Activated CD8-positive, alpha-beta T cell treated with anti-CD3 and anti-CD28 coated beads for 36 hours (primary cell): Measurements from ENCODE around the gene TMPRSS12. TPM values are rescaled to one million over a fixed set of nuclear protein-coding genes. Genes with fewer than 3 reads are reported as not detected.
"Not testable (repeated sequence)": the region's sequence is repeated elsewhere in the genome, so short reads cannot be mapped to it uniquely, and the experiment has no call there.

Experiments
- ATAC-seq: fragments of 200-7000 bp; cut with Tn5 transposase; one replicate; pipeline ENCODE4 v1.10.0; 2021; ENCODE audit warnings: mild to moderate bottlenecking, moderate library complexity
- CTCF ChIA-PET: fragments of 350-600 bp; sonication (Branson Sonifier 250); formaldehyde crosslinking; loops from one replicate; lab custom pipeline; 2021; ENCODE audit warnings: antibody characterized with exemption; lab: Charles Lee
- POLR2A ChIA-PET: fragments of 350-600 bp; sonication (Branson Sonifier 250); formaldehyde crosslinking; loops from one replicate; lab custom pipeline; 2021; ENCODE audit warnings: antibody characterized with exemption; lab: Charles Lee
- DNase-seq: peaks from one replicate; pipeline ENCODE4 v3.0.0-alpha.2; 2020
- H3K27ac Mint-ChIP-seq: one replicate; pipeline ENCODE4 v1.8.0; 2021; ENCODE audit warnings: mild to moderate bottlenecking, mixed read lengths
- H3K27me3 Mint-ChIP-seq: one replicate; pipeline ENCODE4 v1.8.0; 2021; ENCODE audit warnings: mixed read lengths
- H3K36me3 Mint-ChIP-seq: one replicate; pipeline ENCODE4 v1.8.0; 2021; ENCODE audit warnings: low read depth, mixed read lengths
- H3K4me1 Mint-ChIP-seq: one replicate; pipeline ENCODE4 v1.8.0; 2021; ENCODE audit warnings: low read depth, mixed read lengths
- H3K4me3 Mint-ChIP-seq: one replicate; pipeline ENCODE4 v1.8.0; 2021; ENCODE audit warnings: mild to moderate bottlenecking, moderate library complexity, mixed read lengths
- H3K9me3 Mint-ChIP-seq: one replicate; pipeline ENCODE4 v1.8.0; 2021; ENCODE audit warnings: mixed read lengths
- intact Hi-C: fragments of 100-400 bp; cut with micrococcal nuclease; formaldehyde crosslinking; loops from one replicate; pipeline ENCODE4 v1.10.0; 2022
- total RNA-seq, 2 experiments: library from RNA; stranded (reverse); gene quantifications; one replicate each; pipeline ENCODE4 v1.2.3, GENCODE V29; 2021
- TF ChIP-seq, protein P1 (sequence below): fragments of 200-600 bp; IDR thresholded peaks from one replicate; pipeline ENCODE4 v1.8.0; 2022; ENCODE audit warnings: antibody characterized with exemption, mild to moderate bottlenecking

The TMPRSS12 gene
- total RNA-seq, 2 experiments from 2014 or later, result not detected

DNA sequence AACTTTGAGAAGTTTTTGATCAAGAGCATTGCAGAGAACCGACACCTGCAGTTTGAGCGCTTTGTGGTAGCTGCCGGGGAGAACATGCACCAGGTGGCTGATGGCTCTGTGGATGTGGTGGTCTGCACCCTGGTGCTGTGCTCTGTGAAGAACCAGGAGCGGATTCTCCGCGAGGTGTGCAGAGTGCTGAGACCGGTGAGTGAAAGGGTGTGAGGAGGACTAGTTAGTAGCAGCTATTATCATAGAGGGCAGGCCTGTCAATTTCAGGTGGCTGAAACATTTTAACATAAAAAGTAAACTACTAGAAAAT lies 82.6 kb downstream of the TMPRSS12 start:
- TF ChIP-seq, protein P1, sequence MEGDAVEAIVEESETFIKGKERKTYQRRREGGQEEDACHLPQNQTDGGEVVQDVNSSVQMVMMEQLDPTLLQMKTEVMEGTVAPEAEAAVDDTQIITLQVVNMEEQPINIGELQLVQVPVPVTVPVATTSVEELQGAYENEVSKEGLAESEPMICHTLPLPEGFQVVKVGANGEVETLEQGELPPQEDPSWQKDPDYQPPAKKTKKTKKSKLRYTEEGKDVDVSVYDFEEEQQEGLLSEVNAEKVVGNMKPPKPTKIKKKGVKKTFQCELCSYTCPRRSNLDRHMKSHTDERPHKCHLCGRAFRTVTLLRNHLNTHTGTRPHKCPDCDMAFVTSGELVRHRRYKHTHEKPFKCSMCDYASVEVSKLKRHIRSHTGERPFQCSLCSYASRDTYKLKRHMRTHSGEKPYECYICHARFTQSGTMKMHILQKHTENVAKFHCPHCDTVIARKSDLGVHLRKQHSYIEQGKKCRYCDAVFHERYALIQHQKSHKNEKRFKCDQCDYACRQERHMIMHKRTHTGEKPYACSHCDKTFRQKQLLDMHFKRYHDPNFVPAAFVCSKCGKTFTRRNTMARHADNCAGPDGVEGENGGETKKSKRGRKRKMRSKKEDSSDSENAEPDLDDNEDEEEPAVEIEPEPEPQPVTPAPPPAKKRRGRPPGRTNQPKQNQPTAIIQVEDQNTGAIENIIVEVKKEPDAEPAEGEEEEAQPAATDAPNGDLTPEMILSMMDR, result no peak
- ATAC-seq (peak; percentile 18), DNase-seq (peak; percentile 25)
- no peaks in the 10 kb centered on the region for H3K27me3 Mint-ChIP-seq
- H3K36me3 Mint-ChIP-seq, result no peaks in the 10 kb centered on the region
- ChIA-PET CTCF (interaction anchor here (1.0 to 1.2 kb wide), 2 partner anchors 29 to 60 kb away, joined by 3 to 4 read pairs; no protein-coding TSS in a partner anchor), POLR2A (interaction anchor here (1.1 to 1.3 kb wide), 2 partner anchors 18 to 420 kb away, joined by 3 read pairs; no protein-coding TSS in a partner anchor)
- no peaks in the 10 kb centered on the region for H3K9me3 Mint-ChIP-seq
- peaks cover 36% of the 10 kb centered on the region for H3K4me1 Mint-ChIP-seq
- intact Hi-C loops, result no loop called here
- H3K4me3 Mint-ChIP-seq, result peak overlapping the region; percentile 70
- H3K27ac Mint-ChIP-seq, result peak overlapping the region; percentile 91

DNA sequence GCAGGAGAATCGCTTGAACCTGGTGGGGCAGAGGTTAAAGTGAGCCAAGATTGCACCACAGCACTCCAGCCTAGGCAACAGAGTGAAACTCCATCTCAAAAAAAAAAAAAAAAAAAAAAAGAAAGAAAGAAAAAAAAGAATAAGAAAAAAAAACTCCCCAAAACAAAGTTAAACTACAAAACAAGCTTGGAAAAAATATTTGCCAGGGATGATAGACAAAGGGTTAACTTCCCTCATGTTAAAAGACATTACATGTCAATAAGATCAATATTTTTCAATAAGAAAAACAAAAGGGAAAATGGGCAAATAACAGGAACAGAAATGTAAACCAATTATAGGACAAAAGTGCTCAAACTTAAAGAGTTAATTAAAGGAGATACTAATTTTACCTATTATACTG lies 83.2 kb downstream of the TMPRSS12 start:
- intact Hi-C loops, result no loop called here
- H3K4me3 Mint-ChIP-seq, result peak overlapping the region; percentile 30
- H3K36me3 Mint-ChIP-seq, result no peaks in the 10 kb centered on the region
- POLR2A ChIA-PET, result interaction anchor here (1.3 kb wide), 1 partner anchor 19 kb away, joined by 3 read pairs; no protein-coding TSS in a partner anchor
- H3K27me3 Mint-ChIP-seq, result no peaks in the 10 kb centered on the region
- no peaks in the 10 kb centered on the region for H3K9me3 Mint-ChIP-seq
- CTCF ChIA-PET, result interaction anchor here (1.0 kb wide), 1 partner anchor 28 kb away, joined by 3 read pairs; no protein-coding TSS in a partner anchor
- peaks cover 36% of the 10 kb centered on the region for H3K4me1 Mint-ChIP-seq
- ATAC-seq (no peak), DNase-seq (no peak)
- TF ChIP-seq, protein P1, result no peak
- H3K27ac Mint-ChIP-seq, result no peak overlapping the region

DNA sequence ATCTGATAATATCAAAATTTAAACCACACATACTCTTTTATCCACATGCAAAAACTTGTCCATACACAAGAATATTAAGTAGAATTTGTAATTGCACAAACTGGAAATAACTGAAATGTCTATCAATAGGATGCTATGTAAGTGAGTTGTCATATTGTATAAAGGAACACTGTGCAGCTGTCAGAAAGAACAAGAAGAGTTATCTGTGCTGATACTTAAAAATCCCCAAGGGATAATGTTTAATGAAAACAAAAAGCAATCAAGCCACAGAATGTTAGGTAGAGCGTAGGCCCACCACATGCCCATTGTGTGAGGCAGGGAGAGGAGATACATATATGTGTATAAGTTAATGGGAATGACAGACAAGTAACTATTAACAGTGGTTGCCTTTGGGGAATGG lies 83.7 kb downstream of the TMPRSS12 start:
- no peaks in the 10 kb centered on the region for H3K36me3 Mint-ChIP-seq
- TF ChIP-seq, protein P1, result no peak
- ATAC-seq (no peak), DNase-seq (no peak)
- H3K9me3 Mint-ChIP-seq, result no peaks in the 10 kb centered on the region
- no peak overlapping the region for H3K27ac Mint-ChIP-seq
- intact Hi-C loops, result no loop called here
- ChIA-PET CTCF (no interaction called here), POLR2A (interaction anchor here (0.5 to 0.6 kb wide), 2 partner anchors 34 to 88 kb away, joined by 3 to 6 read pairs; no protein-coding TSS in a partner anchor)
- H3K4me1 Mint-ChIP-seq, result peaks cover 36% of the 10 kb centered on the region
- no peaks in the 10 kb centered on the region for H3K27me3 Mint-ChIP-seq
- no peak overlapping the region for H3K4me3 Mint-ChIP-seq

DNA sequence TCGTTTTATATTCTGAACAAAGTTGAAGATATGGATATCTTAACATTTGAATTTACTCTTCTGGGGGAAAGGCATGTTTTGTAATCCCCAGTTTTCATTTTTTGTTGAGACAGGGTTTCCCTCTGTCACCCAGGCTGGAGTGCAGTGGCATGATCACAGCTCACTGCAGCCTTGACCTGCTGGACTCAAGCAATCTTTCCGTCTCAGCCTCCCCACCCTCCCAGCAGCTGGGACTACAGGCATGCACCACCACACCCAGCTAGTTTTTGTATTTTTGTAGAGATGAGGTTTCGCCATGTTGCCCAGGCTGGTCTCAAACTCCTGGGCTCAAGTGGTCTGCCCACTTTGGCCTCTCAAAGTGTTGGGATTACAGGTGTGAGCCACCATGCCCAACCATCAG lies 84.2 kb downstream of the TMPRSS12 start:
- H3K4me3 Mint-ChIP-seq, H3K27ac Mint-ChIP-seq, H3K27me3 Mint-ChIP-seq, CTCF ChIA-PET, H3K9me3 Mint-ChIP-seq, H3K36me3 Mint-ChIP-seq, ATAC-seq, intact Hi-C loops, DNase-seq: not testable (repeated sequence)
- POLR2A ChIA-PET, result interaction anchor here (0.5 to 0.6 kb wide), 2 partner anchors 34 to 88 kb away, joined by 3 to 6 read pairs; no protein-coding TSS in a partner anchor
- peaks cover 36% of the 10 kb centered on the region for H3K4me1 Mint-ChIP-seq

DNA sequence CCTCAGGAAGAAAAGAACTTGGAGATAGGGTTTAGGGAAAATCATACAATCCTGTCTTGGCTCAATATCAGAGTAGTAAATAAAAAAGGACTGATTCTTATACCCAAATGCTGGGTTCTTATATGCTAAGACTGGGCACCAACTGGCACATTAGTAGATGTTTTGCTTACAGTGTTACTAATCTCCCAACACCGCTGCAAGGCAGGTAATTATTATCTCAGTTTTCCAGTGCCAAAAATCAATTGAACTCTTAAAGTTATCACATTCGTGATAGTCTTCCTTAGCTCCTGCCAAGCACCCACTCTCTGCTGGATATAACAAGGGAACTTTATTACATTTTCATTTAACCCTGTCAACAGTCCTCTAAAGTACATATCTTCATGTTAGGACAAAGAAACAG lies 84.6 kb downstream of the TMPRSS12 start:
- ATAC-seq (no peak), DNase-seq (no peak)
- no peak overlapping the region for H3K27ac Mint-ChIP-seq
- TF ChIP-seq, protein P1, result no peak
- H3K36me3 Mint-ChIP-seq, result no peaks in the 10 kb centered on the region
- H3K27me3 Mint-ChIP-seq, result no peaks in the 10 kb centered on the region
- no peak overlapping the region for H3K4me3 Mint-ChIP-seq
- no peaks in the 10 kb centered on the region for H3K9me3 Mint-ChIP-seq
- intact Hi-C loops, result no loop called here
- H3K4me1 Mint-ChIP-seq, result peaks cover 34% of the 10 kb centered on the region
- ChIA-PET CTCF (no interaction called here), POLR2A (no interaction called here)
